A549 (cell line): ENCODE results near the gene ACBD7. TPM values are rescaled to one million over a fixed set of nuclear protein-coding genes. Genes with fewer than 3 reads are reported as not detected.

Experiments
- ATAC-seq, 2 experiments: fragments of 200-7000 bp in 1 of 2; fragments of >200 bp in 1 of 2; cut with Nextera tagmentation in 1 of 2; cut with Tn5 transposase in 1 of 2; 3 replicates each; pipeline versions ENCODE4 v1.8.0 to v1.9.1; 2018 to 2020; ENCODE audit warnings: mild to moderate bottlenecking in 1 of 2, moderate library complexity in 1 of 2
- CTCF ChIA-PET: fragments of 300-600 bp; sonication (Branson Sonifier 250); formaldehyde crosslinking; extraction: SDS; loops from one replicate; lab custom pipeline; 2021; ENCODE audit warnings: antibody characterized with exemption, inconsistent platforms; lab: Yijun Ruan, JAX
- POLR2A ChIA-PET: fragments of 350-600 bp; formaldehyde crosslinking; extraction: SDS; loops from one replicate; lab custom pipeline; 2021; ENCODE audit warnings: antibody characterized with exemption, inconsistent platforms; lab: Yijun Ruan, JAX
- DNase-seq, 2 experiments: peaks; one replicate each; pipeline versions ENCODE4 v3.0.0 to v3.0.0-alpha.2; 2011 to 2016; ENCODE audit warnings: low read depth in 1 of 2, low spot score in 1 of 2
- FAIRE-seq: peaks from 2 replicates; lab custom pipeline; 2011; peaks lifted over from hg19 to GRCh38; lab: Jason Lieb, UNC
- H3K27ac ChIP-seq, 2 experiments: fragments of >200 bp; sonication (Bioruptor Twin); formaldehyde crosslinking; 3 replicates each; pipeline ENCODE4 v1.5.1; 2016 to 2017
- H3K4me1 ChIP-seq: fragments of >200 bp; sonication (Bioruptor Twin); formaldehyde crosslinking; 3 replicates; pipeline ENCODE4 v1.6.1; 2016
- H3K4me2 ChIP-seq: fragments of >200 bp; sonication (Bioruptor Twin); formaldehyde crosslinking; 3 replicates; pipeline ENCODE4 v1.6.1; 2016
- H3K4me3 ChIP-seq: fragments of >200 bp; sonication (Bioruptor Twin); formaldehyde crosslinking; 3 replicates; pipeline ENCODE4 v1.5.1; 2016
- H3K9me3 ChIP-seq: fragments of >200 bp; sonication (Bioruptor Twin); formaldehyde crosslinking; 3 replicates; pipeline ENCODE4 v1.6.1; 2016
- BCL3 ChIP-seq: fragments of >200 bp; sonication (Bioruptor Twin); formaldehyde crosslinking; IDR thresholded peaks from 3 replicates; pipeline ENCODE4 v1.6.1; 2016
- CBX2 ChIP-seq: fragments of 200-600 bp; sonication (generic); IDR thresholded peaks from 2 replicates; pipeline ENCODE4 v1.6.1; 2016; ENCODE audit warnings: low read depth, mild to moderate bottlenecking, borderline replicate concordance
- CBX8 ChIP-seq: fragments of 200-600 bp; sonication (generic); IDR thresholded peaks from 2 replicates; pipeline ENCODE4 v1.6.1; 2016
- CEBPB ChIP-seq, 2 experiments: fragments of >200 bp in 1 of 2; sonication (Bioruptor Twin) in 1 of 2; formaldehyde crosslinking in 1 of 2; IDR thresholded peaks; 2 replicates each; pipeline ENCODE4 v1.6.1; 2012 to 2016
- CTCF ChIP-seq: fragments of >200 bp; sonication (Bioruptor Twin); formaldehyde crosslinking; IDR thresholded peaks from 3 replicates; pipeline ENCODE4 v1.5.1; 2016
- EHMT2 ChIP-seq: fragments of 200-600 bp; sonication (generic); IDR thresholded peaks from 2 replicates; pipeline ENCODE4 v1.6.1; 2016; ENCODE audit warnings: antibody characterized with exemption, low read depth, mild to moderate bottlenecking, moderate library complexity
- EP300 ChIP-seq, 2 experiments: fragments of >200 bp; sonication (Bioruptor Twin); formaldehyde crosslinking; IDR thresholded peaks; 2 replicates in 1 of 2; 3 replicates in 1 of 2; pipeline ENCODE4 v1.6.1; 2016 to 2017
- FOXS1 ChIP-seq: fragments of 250-450 bp; sonication (Bioruptor Pico); IDR thresholded peaks from 2 replicates; pipeline ENCODE4 v1.5.0; 2020; ENCODE audit warnings: mild to moderate bottlenecking, moderate library complexity
- HDAC2 ChIP-seq: fragments of 200-600 bp; sonication (generic); IDR thresholded peaks from 2 replicates; pipeline ENCODE4 v1.6.1; 2016
- HEYL ChIP-seq: fragments of 250-450 bp; sonication (Bioruptor Pico); IDR thresholded peaks from 2 replicates; pipeline ENCODE4 v1.8.0; 2021; ENCODE audit warnings: mild to moderate bottlenecking, moderate library complexity
- HOXA7 ChIP-seq: fragments of 250-450 bp; sonication (Bioruptor Pico); IDR thresholded peaks from 2 replicates; pipeline ENCODE4 v1.5.0; 2020; ENCODE audit warnings: mild to moderate bottlenecking, moderate library complexity
- JUNB ChIP-seq: fragments of >200 bp; sonication (Bioruptor Twin); formaldehyde crosslinking; IDR thresholded peaks from 2 replicates; pipeline ENCODE4 v1.6.1; 2016
- MAX ChIP-seq: IDR thresholded peaks from 2 replicates; pipeline ENCODE4 v1.6.1; 2012
- NFE2L2 ChIP-seq: fragments of 150-350 bp; conservative IDR thresholded peaks from 2 replicates; pipeline ENCODE4 v1.6.1; 2014; ENCODE audit warnings: low read length
- NPAS2 ChIP-seq: fragments of 250-450 bp; sonication (Bioruptor Pico); IDR thresholded peaks from 2 replicates; pipeline ENCODE4 v1.8.0; 2022; ENCODE audit warnings: mild to moderate bottlenecking, moderate library complexity, borderline replicate concordance
- NR3C1 ChIP-seq: fragments of >200 bp; sonication (Bioruptor Twin); formaldehyde crosslinking; IDR thresholded peaks from 3 replicates; pipeline ENCODE4 v1.6.1; 2017
- RAD21 ChIP-seq, 2 experiments: fragments of >200 bp in 1 of 2; sonication (Bioruptor Twin) in 1 of 2; formaldehyde crosslinking in 1 of 2; IDR thresholded peaks in 1 of 2; conservative IDR thresholded peaks in 1 of 2; 2 replicates in 1 of 2; 3 replicates in 1 of 2; pipeline ENCODE4 v1.6.1; 2012 to 2018; ENCODE audit warnings: inconsistent platforms in 1 of 2
- RARB ChIP-seq: fragments of 250-450 bp; sonication (Bioruptor Pico); IDR thresholded peaks from 2 replicates; pipeline ENCODE4 v1.8.0; 2021; ENCODE audit warnings: mild to moderate bottlenecking, moderate library complexity
- WGBS: methylation state at CpG from one replicate; pipeline ENCODE4 v1.1.6; 2017; ENCODE audit errors: missing lambda C conversion rate; 5-methylcytosine and 5-hydroxymethylcytosine counted together
- polyA plus RNA-seq, 4 experiments: library from polyadenylated mRNA; depleted of rRNA in 3 of 4; stranded (reverse); fragments of >200 nt; fragmentation: RNase III in 1 of 4; extraction: RNeasy Plus Mini Kit Qiagen cat#74134 plus additional on column Dnase treatment in 1 of 4; gene quantifications; 2 replicates in 3 of 4; 3 replicates in 1 of 4; pipeline ENCODE4 v1.2.3, GENCODE V29; 2011 to 2017
- TF ChIP-seq, protein P1 (sequence below): fragments of 250-450 bp; sonication (Bioruptor Pico); IDR thresholded peaks from 2 replicates; pipeline ENCODE4 v1.5.0; 2020; ENCODE audit warnings: low read depth, mild to moderate bottlenecking, moderate library complexity
- TF ChIP-seq, protein P2 (sequence below): IDR thresholded peaks from 2 replicates; pipeline ENCODE4 v1.6.1; 2012; ENCODE audit warnings: low read depth, borderline replicate concordance
- TF ChIP-seq, protein P3 (sequence below): fragments of 450-650 bp; IDR thresholded peaks from 2 replicates; pipeline ENCODE4 v1.6.1; 2014; ENCODE audit warnings: antibody characterized with exemption

Gene ACBD7
- polyA plus RNA-seq, 2 of the 4 experiments (the other 2 are of a cell fraction): 0.90 to 1.2 TPM

GRCh38 chr10:15069230-15069629 lies 19.3 kb downstream of the ACBD7 start:
- ChIA-PET POLR2A (no interaction called here), CTCF (interaction anchor here (0.5 kb wide), 1 partner anchor 68 kb away, joined by 3 read pairs; no protein-coding TSS in a partner anchor)
- peak in 1 of 2 experiments; percentile 13 for DNase-seq
- FAIRE-seq: no peak
- H3K9me3 ChIP-seq: peaks cover 12% of the 10 kb centered on the region
- WGBS: 45% methylated on average over 4 of the region's 4 CpGs
- no peak overlapping the region for H3K27ac ChIP-seq
- ATAC-seq: peak; percentile 30 to 46; a peak in 3 of 6 replicates
- H3K4me3 ChIP-seq: no peak overlapping the region
- H3K4me1 ChIP-seq: no peaks in the 10 kb centered on the region
- no peak overlapping the region for H3K4me2 ChIP-seq
- TF ChIP-seq RAD21 (conservative IDR thresholded peaks at IDR 0.05 in 1 of 2, IDR thresholded peaks at IDR 0.05 in 1 of 2): peak in 1 of 2 experiments; percentile 4; a peak in 1 of 5 replicates
- no peak for TF ChIP-seq NFE2L2
- TF ChIP-seq JUNB: no peak
- TF ChIP-seq, protein P1, sequence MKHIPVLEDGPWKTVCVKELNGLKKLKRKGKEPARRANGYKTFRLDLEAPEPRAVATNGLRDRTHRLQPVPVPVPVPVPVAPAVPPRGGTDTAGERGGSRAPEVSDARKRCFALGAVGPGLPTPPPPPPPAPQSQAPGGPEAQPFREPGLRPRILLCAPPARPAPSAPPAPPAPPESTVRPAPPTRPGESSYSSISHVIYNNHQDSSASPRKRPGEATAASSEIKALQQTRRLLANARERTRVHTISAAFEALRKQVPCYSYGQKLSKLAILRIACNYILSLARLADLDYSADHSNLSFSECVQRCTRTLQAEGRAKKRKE: no peak

DNA sequence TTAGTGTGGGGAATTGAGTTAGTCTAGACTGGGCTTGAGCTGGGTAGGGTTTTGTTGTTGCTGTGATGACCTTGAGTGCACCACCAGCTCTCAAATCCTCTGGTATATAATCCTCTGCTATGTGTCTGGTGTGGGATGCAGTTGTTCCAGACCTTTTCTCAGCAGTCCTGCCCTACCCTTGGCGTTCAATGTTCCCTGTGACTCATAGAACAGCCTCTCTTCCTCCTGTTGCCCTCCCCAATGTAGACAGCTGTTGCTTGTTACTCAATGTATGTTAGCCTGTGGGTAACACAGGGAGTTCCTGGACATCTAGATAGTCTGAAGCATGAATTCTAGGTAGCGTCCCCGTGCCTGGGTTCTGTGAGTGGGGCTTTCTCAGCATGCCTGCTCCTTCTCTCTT lies 19.8 kb downstream of the ACBD7 start:
- H3K27ac ChIP-seq: no peak overlapping the region
- FAIRE-seq (no peak), DNase-seq (no peak), ATAC-seq (peak; percentile 31 to 56; a peak in 4 of 6 replicates)
- ChIA-PET POLR2A (no interaction called here), CTCF (no interaction called here)
- H3K9me3 ChIP-seq: peaks cover 12% of the 10 kb centered on the region
- no peak overlapping the region for H3K4me2 ChIP-seq
- no peak for TF ChIP-seq CEBPB (IDR thresholded peaks at IDR 0.05)
- TF ChIP-seq HEYL (CRISPR knock-in tag): no peak
- TF ChIP-seq CBX8: no peak
- TF ChIP-seq HOXA7 (CRISPR knock-in tag): no peak
- whole genome bisulfite sequencing: 49% methylated on average over 3 of the region's 3 CpGs
- H3K4me3 ChIP-seq: no peak overlapping the region
- no peaks in the 10 kb centered on the region for H3K4me1 ChIP-seq

DNA sequence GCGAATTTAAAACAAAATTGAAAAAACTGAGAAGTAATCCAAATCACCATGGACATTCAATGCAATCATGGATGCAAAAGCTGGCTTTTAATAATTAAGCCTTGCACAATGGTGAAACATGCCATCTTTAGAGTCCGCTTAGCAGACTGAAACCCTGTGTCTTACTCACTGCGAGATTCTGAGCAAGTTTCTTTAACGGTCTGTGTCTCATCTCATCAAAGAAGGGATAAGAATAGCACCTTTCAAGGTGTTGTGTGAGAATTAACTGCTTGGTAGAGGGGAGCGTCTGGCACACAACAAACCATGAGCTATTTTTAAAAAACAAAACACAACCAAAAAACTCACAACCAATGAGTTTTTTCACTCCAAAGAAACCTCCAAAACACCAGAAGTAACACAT lies 21.4 kb downstream of the ACBD7 start:
- POLR2A ChIA-PET: no interaction called here
- no peak for FAIRE-seq

GRCh38 chr10:15060638-15061037 lies 27.9 kb downstream of the ACBD7 start:
- FAIRE-seq (no peak), ATAC-seq (no peak), DNase-seq (no peak)
- Histone ChIP-seq H3K27ac (no peak overlapping the region), H3K4me1 (no peaks in the 10 kb centered on the region), H3K4me2 (no peak overlapping the region), H3K9me3 (peaks cover 18% of the 10 kb centered on the region; the same call in 2 of the 3 replicates), H3K4me3 (no peak overlapping the region)
- POLR2A ChIA-PET: no interaction called here
- 24% methylated on average over 2 of the region's 2 CpGs for WGBS
- CTCF ChIA-PET: no interaction called here
- no peak for TF ChIP-seq FOXS1 (CRISPR knock-in tag)
- no peak for TF ChIP-seq CBX2
- TF ChIP-seq RARB (CRISPR knock-in tag): no peak
- TF ChIP-seq CTCF: no peak
- no peak for TF ChIP-seq NPAS2 (CRISPR knock-in tag)
- TF ChIP-seq, protein P2, sequence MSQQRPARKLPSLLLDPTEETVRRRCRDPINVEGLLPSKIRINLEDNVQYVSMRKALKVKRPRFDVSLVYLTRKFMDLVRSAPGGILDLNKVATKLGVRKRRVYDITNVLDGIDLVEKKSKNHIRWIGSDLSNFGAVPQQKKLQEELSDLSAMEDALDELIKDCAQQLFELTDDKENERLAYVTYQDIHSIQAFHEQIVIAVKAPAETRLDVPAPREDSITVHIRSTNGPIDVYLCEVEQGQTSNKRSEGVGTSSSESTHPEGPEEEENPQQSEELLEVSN: no peak
- TF ChIP-seq MAX: no peak
- no peak for TF ChIP-seq EHMT2

More for the DNA sequence above, 21.4 kb downstream of the ACBD7 start:
- DNase-seq (no peak), ATAC-seq (no peak)
- 76% methylated on average over 5 of the region's 5 CpGs for WGBS
- CTCF ChIA-PET: no interaction called here
- TF ChIP-seq EP300 (IDR thresholded peaks at IDR 0.05): no peak
- TF ChIP-seq, protein P3, sequence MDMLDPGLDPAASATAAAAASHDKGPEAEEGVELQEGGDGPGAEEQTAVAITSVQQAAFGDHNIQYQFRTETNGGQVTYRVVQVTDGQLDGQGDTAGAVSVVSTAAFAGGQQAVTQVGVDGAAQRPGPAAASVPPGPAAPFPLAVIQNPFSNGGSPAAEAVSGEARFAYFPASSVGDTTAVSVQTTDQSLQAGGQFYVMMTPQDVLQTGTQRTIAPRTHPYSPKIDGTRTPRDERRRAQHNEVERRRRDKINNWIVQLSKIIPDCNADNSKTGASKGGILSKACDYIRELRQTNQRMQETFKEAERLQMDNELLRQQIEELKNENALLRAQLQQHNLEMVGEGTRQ: no peak
- TF ChIP-seq BCL3: no peak
- TF ChIP-seq NR3C1: no peak
- TF ChIP-seq HDAC2: no peak
- H3K9me3 ChIP-seq: peaks cover 6% of the 10 kb centered on the region; the same call in 2 of the 3 replicates
- H3K4me1 ChIP-seq: no peaks in the 10 kb centered on the region
- no peak overlapping the region for H3K4me2 ChIP-seq
- H3K27ac ChIP-seq: no peak overlapping the region
- H3K4me3 ChIP-seq: no peak overlapping the region
